ENCODE data around the gene ZNF675. TPM values are rescaled to one million over a fixed set of nuclear protein-coding genes. Genes with fewer than 3 reads are reported as not detected.
"Not testable (repeated sequence)": the region's sequence is repeated elsewhere in the genome, so short reads cannot be mapped to it uniquely, and the experiment has no call there.

ZNF675 gene
- total RNA-seq, 1 donor from 2014 or later, result 14.0 TPM

- intact Hi-C loops (cut with DNase I), result no loop called here
- Histone ChIP-seq H3K27me3 (ENCODE audit: low read depth) (no peaks in the 10 kb centered on the region), H3K4me3 (no peak overlapping the region), H3K9me3 (peaks cover 33% of the 10 kb centered on the region), H3K27ac (no peak overlapping the region), H3K4me1 (no peaks in the 10 kb centered on the region), H3K36me3 (peaks cover 24% of the 10 kb centered on the region)
- no peak for ATAC-seq
- no peak for TF ChIP-seq CTCF (IDR thresholded peaks at IDR 0.05)
- DNase-seq, result no peak
These were observed 21.2 kb downstream of the ZNF675 start for GRCh38 chr19:23665651-23666410.

- ATAC-seq; H3K4me3 ChIP-seq; DNase-seq; intact Hi-C loops (cut with DNase I); H3K27ac ChIP-seq; H3K4me1 ChIP-seq; H3K27me3 ChIP-seq (ENCODE audit: low read depth): not testable (repeated sequence)
- H3K36me3 ChIP-seq, result peaks cover 14% of the 10 kb centered on the region
- H3K9me3 ChIP-seq, result peaks cover 74% of the 10 kb centered on the region
These were observed 37.2 kb downstream of the ZNF675 start for GRCh38 chr19:23649817-23650216.

Other genes starting within 250 kb of the ZNF675 start
- gene ZNF681, start 71.7 kb upstream of the ZNF675 start, total RNA-seq, result 1.7 TPM
- 3.2 TPM for gene ZNF726, start 227.7 kb upstream of the ZNF675 start, total RNA-seq

Data from lower lobe of right lung (tissue), 2 donors.